HEK293T (cell line): ENCODE measurements around the gene TBX20.
"Not testable (repeated sequence)": the region's sequence is repeated elsewhere in the genome, so short reads cannot be mapped to it uniquely, and the experiment has no call there.

Experiments used
- CTCF ChIA-PET: fragments of 350-600 bp; formaldehyde crosslinking; extraction: SDS; loops from one replicate; lab custom pipeline; 2021; ENCODE audit warnings: antibody characterized with exemption, inconsistent platforms; lab: Yijun Ruan, JAX
- POLR2A ChIA-PET: fragments of 350-600 bp; formaldehyde crosslinking; extraction: SDS; loops from one replicate; lab custom pipeline; 2020; ENCODE audit warnings: antibody characterized with exemption, inconsistent platforms; lab: Yijun Ruan, JAX
- DNase-seq: peaks from one replicate; pipeline ENCODE4 v3.0.0; 2012; ENCODE audit warnings: mixed read lengths; ENCODE audit errors: extremely low spot score
- CTBP1 ChIP-seq: fragments of 450-650 bp; IDR thresholded peaks from 2 replicates; pipeline ENCODE4 v1.6.1; 2016; ENCODE audit warnings: borderline replicate concordance
- ELF4 ChIP-seq: fragments of 450-650 bp; IDR thresholded peaks from 2 replicates; pipeline ENCODE4 v1.6.1; 2017; ENCODE audit warnings: antibody characterized with exemption
- FOXA1 ChIP-seq: fragments of 450-650 bp; IDR thresholded peaks from 2 replicates; pipeline ENCODE4 v1.6.1; 2016; ENCODE audit warnings: mild to moderate bottlenecking
- FOXM1 ChIP-seq: fragments of 450-650 bp; IDR thresholded peaks from 2 replicates; pipeline ENCODE4 v1.6.1; 2017; ENCODE audit warnings: mild to moderate bottlenecking, borderline replicate concordance
- HDGF ChIP-seq: fragments of 450-650 bp; IDR thresholded peaks from 2 replicates; pipeline ENCODE4 v1.6.1; 2017; ENCODE audit warnings: antibody characterized with exemption, borderline replicate concordance
- L3MBTL2 ChIP-seq: fragments of 450-650 bp; conservative IDR thresholded peaks from 2 replicates; pipeline ENCODE4 v1.6.1; 2016; ENCODE audit warnings: mild to moderate bottlenecking
- NFRKB ChIP-seq: fragments of 450-650 bp; IDR thresholded peaks from 2 replicates; pipeline ENCODE4 v1.6.1; 2016; ENCODE audit warnings: mild to moderate bottlenecking, moderate library complexity
- PKNOX1 ChIP-seq: fragments of 450-650 bp; IDR thresholded peaks from 2 replicates; pipeline ENCODE4 v1.6.1; 2016
- SP1 ChIP-seq: fragments of 450-650 bp; IDR thresholded peaks from 2 replicates; pipeline ENCODE4 v1.6.1; 2017
- SUZ12 ChIP-seq: fragments of 450-650 bp; IDR thresholded peaks from 2 replicates; pipeline ENCODE4 v1.6.1; 2016; ENCODE audit warnings: mild to moderate bottlenecking
- TARDBP ChIP-seq: fragments of 450-650 bp; IDR thresholded peaks from 2 replicates; pipeline ENCODE4 v1.6.1; 2016
- ZNF384 ChIP-seq: fragments of 450-650 bp; IDR thresholded peaks from 2 replicates; pipeline ENCODE4 v1.6.1; 2016

Gene TBX20

GRCh38 chr7:35241436-35241835 is 12.5 kb downstream of the TBX20 start:
- ChIA-PET CTCF (no interaction called here), POLR2A (no interaction called here)
- no peak for DNase-seq
- TF ChIP-seq SP1 (no peak), L3MBTL2 (no peak), TARDBP (no peak), NFRKB (no peak), CTBP1 (no peak), PKNOX1 (no peak), FOXA1 (no peak), FOXM1 (no peak), SUZ12 (no peak), ELF4 (no peak), ZNF384 (no peak)

GRCh38 chr7:35241008-35241407 is 12.9 kb downstream of the TBX20 start:
- CTCF ChIA-PET, DNase-seq, POLR2A ChIA-PET: not testable (repeated sequence)

- DNase-seq, CTCF ChIA-PET, POLR2A ChIA-PET: not testable (repeated sequence)
Observed at GRCh38 chr7:35238456-35238855, 15.4 kb downstream of the TBX20 start.

GRCh38 chr7:35232994-35233393 is 20.9 kb downstream of the TBX20 start:
- POLR2A ChIA-PET, result no interaction called here
- TF ChIP-seq L3MBTL2 (no peak), TARDBP (no peak), CTBP1 (no peak), HDGF (no peak), NFRKB (no peak), ELF4 (no peak), SUZ12 (no peak), FOXM1 (no peak)
- no peak for DNase-seq
- CTCF ChIA-PET, result interaction anchor here (0.5 kb wide), 1 partner anchor 228 kb away, joined by 3 read pairs; no protein-coding TSS in a partner anchor

GRCh38 chr7:35231221-35231620 is 22.7 kb downstream of the TBX20 start:
- CTCF ChIA-PET, DNase-seq, POLR2A ChIA-PET: not testable (repeated sequence)

GRCh38 chr7:35229116-35229780 is 24.7 kb downstream of the TBX20 start:
- POLR2A ChIA-PET, CTCF ChIA-PET, DNase-seq: not testable (repeated sequence)

GRCh38 chr7:35228496-35229051 is 25.3 kb downstream of the TBX20 start:
- CTCF ChIA-PET, POLR2A ChIA-PET, DNase-seq: not testable (repeated sequence)

GRCh38 chr7:35227438-35227837 is 26.5 kb downstream of the TBX20 start:
- ChIA-PET CTCF (interaction anchor here (0.6 kb wide), 1 partner anchor 16 kb away, joined by 3 read pairs; no protein-coding TSS in a partner anchor), POLR2A (interaction anchor here (0.7 kb wide), 1 partner anchor 1160 kb away, joined by 3 read pairs; no protein-coding TSS in a partner anchor)
- DNase-seq, result not testable (repeated sequence)

- POLR2A ChIA-PET, DNase-seq, CTCF ChIA-PET: not testable (repeated sequence)
Observed at GRCh38 chr7:35222445-35222844, 31.5 kb downstream of the TBX20 start.

- CTCF ChIA-PET, result not testable (repeated sequence)
Observed at GRCh38 chr7:35220176-35220575, 33.7 kb downstream of the TBX20 start.

GRCh38 chr7:35216033-35216432 is 37.9 kb downstream of the TBX20 start:
- DNase-seq, POLR2A ChIA-PET, CTCF ChIA-PET: not testable (repeated sequence)

More at GRCh38 chr7:35220176-35220575, 33.7 kb downstream of the TBX20 start:
- DNase-seq, POLR2A ChIA-PET: not testable (repeated sequence)

- CTCF ChIA-PET, DNase-seq, POLR2A ChIA-PET: not testable (repeated sequence)
Observed at GRCh38 chr7:35215063-35215462, 38.8 kb downstream of the TBX20 start.

- DNase-seq, POLR2A ChIA-PET, CTCF ChIA-PET: not testable (repeated sequence)
Observed at GRCh38 chr7:35206924-35207323, 47.0 kb downstream of the TBX20 start.

GRCh38 chr7:35204850-35205249 is 49.0 kb downstream of the TBX20 start:
- POLR2A ChIA-PET, DNase-seq, CTCF ChIA-PET: not testable (repeated sequence)

GRCh38 chr7:35204031-35204430 is 49.9 kb downstream of the TBX20 start:
- POLR2A ChIA-PET, CTCF ChIA-PET: not testable (repeated sequence)

More at GRCh38 chr7:35204031-35204430, 49.9 kb downstream of the TBX20 start:
- DNase-seq, result not testable (repeated sequence)
